SK-N-SH (cell line): ENCODE data around the gene ATP8A2. TPM values are rescaled to one million over a fixed set of nuclear protein-coding genes. Genes with fewer than 3 reads are reported as not detected.

Experiments
- CTCF ChIA-PET: fragments of 300-600, 350-600 bp; formaldehyde crosslinking; extraction: SDS; loops from one replicate; lab custom pipeline; 2021; lab: Yijun Ruan, JAX
- POLR2A ChIA-PET: fragments of 350-600 bp; sonication (Branson Sonifier 250); formaldehyde crosslinking; extraction: SDS; loops from one replicate; lab custom pipeline; 2020; ENCODE audit warnings: antibody characterized with exemption, inconsistent platforms; lab: Yijun Ruan, JAX
- DNase-seq: peaks from one replicate; pipeline ENCODE4 v3.0.0; 2012
- H2AFZ ChIP-seq: fragments of 200-600 bp; sonication (generic); 2 replicates; pipeline ENCODE4 v1.8.1; 2016; ENCODE audit warnings: antibody characterized with exemption, mild to moderate bottlenecking, low read depth
- H3F3A ChIP-seq: fragments of 200-600 bp; sonication (generic); replicated peaks from 2 replicates; pipeline ENCODE3; 2016; ENCODE audit warnings: antibody characterized with exemption, mild to moderate bottlenecking; ENCODE audit not compliant: insufficient read depth
- H3K27ac ChIP-seq, 2 experiments: fragments of 200-500 bp in 1 of 2; fragments of 200-600 bp in 1 of 2; sonication (Bioruptor generic) in 1 of 2; sonication (generic), shearing (Covaris generic) in 1 of 2; 2 replicates each; pipeline versions ENCODE4 v1.5.1 to v1.6.1; 2014 to 2016; ENCODE audit warnings: low read depth in 2 of 2, inconsistent platforms in 1 of 2, low read length in 1 of 2, mild to moderate bottlenecking in 1 of 2, mixed read lengths in 1 of 2
- H3K27me3 ChIP-seq: fragments of 200-600 bp; sonication (generic), shearing (Covaris generic); 2 replicates; pipeline ENCODE4 v1.6.1; 2016; ENCODE audit warnings: mixed run types; ENCODE audit not compliant: insufficient read depth
- H3K36me3 ChIP-seq, 2 experiments: fragments of 200-500 bp in 1 of 2; fragments of 200-600 bp in 1 of 2; sonication (Bioruptor generic) in 1 of 2; sonication (generic) in 1 of 2; replicated peaks in 1 of 2; 2 replicates each; pipeline versions ENCODE3 to v1.5.1; 2014 to 2016; ENCODE audit warnings: low read length in 1 of 2, mild to moderate bottlenecking in 1 of 2; ENCODE audit not compliant: insufficient read depth in 2 of 2, control insufficient read depth in 1 of 2
- H3K4me1 ChIP-seq, 2 experiments: fragments of 200-500 bp in 1 of 2; fragments of 200-600 bp in 1 of 2; sonication (Bioruptor generic) in 1 of 2; sonication (generic), shearing (Covaris generic) in 1 of 2; 2 replicates each; pipeline versions ENCODE4 v1.5.1 to v1.6.1; 2014 to 2016; ENCODE audit warnings: low read depth in 1 of 2, low read length in 1 of 2, mixed run types in 1 of 2; ENCODE audit not compliant: insufficient read depth in 2 of 2, control insufficient read depth in 1 of 2
- H3K4me2 ChIP-seq: fragments of 200-600 bp; sonication (generic), shearing (Covaris generic); 2 replicates; pipeline ENCODE4 v1.6.1; 2017; ENCODE audit warnings: mixed run types
- H3K4me3 ChIP-seq, 2 experiments: fragments of 200-500 bp in 1 of 2; fragments of 200-600 bp in 1 of 2; sonication (Bioruptor generic) in 1 of 2; sonication (generic), shearing (Covaris generic) in 1 of 2; 2 replicates each; pipeline versions ENCODE4 v1.5.1 to v1.8.1; 2014 to 2016; ENCODE audit warnings: low read depth in 2 of 2, inconsistent platforms in 1 of 2, low read length in 1 of 2, mild to moderate bottlenecking in 1 of 2, mixed read lengths in 1 of 2, moderate library complexity in 1 of 2
- H3K79me2 ChIP-seq: fragments of 200-600 bp; sonication (generic); 2 replicates; pipeline ENCODE4 v1.8.1; 2017; ENCODE audit warnings: mild to moderate bottlenecking; ENCODE audit not compliant: insufficient read depth
- H3K9ac ChIP-seq: fragments of 200-600 bp; sonication (generic); 2 replicates; pipeline ENCODE4 v1.6.1; 2017; ENCODE audit warnings: mixed run types
- H3K9me2 ChIP-seq: fragments of 200-600 bp; sonication (generic); 2 replicates; pipeline ENCODE4 v1.6.1; 2017; ENCODE audit warnings: mixed run types
- H3K9me3 ChIP-seq: fragments of 200-600 bp; sonication (generic); 2 replicates; pipeline ENCODE4 v1.6.1; 2017; ENCODE audit warnings: mixed run types, mild to moderate bottlenecking, moderate library complexity
- H4K20me1 ChIP-seq: fragments of 200-600 bp; sonication (generic); 2 replicates; pipeline ENCODE4 v1.6.1; 2017; ENCODE audit warnings: mild to moderate bottlenecking, mixed run types; ENCODE audit not compliant: insufficient read depth
- EZH2phosphoT487 ChIP-seq: fragments of 200-600 bp; sonication (generic); IDR thresholded peaks from 2 replicates; pipeline ENCODE4 v1.6.1; 2017; ENCODE audit warnings: low read depth, mixed run types, mild to moderate bottlenecking, antibody characterized with exemption, moderate library complexity, borderline replicate concordance
- FOSL2 ChIP-seq: IDR thresholded peaks from 2 replicates; pipeline ENCODE4 v1.4.0; 2012; ENCODE audit warnings: low read depth, mild to moderate bottlenecking, moderate library complexity, borderline replicate concordance
- MEF2A ChIP-seq: IDR thresholded peaks from 2 replicates; pipeline ENCODE4 v1.4.0; 2012; ENCODE audit warnings: low read depth, borderline replicate concordance
- MXI1 ChIP-seq: IDR thresholded peaks from 2 replicates; pipeline ENCODE4 v1.6.1; 2012; ENCODE audit warnings: mild to moderate bottlenecking, low read depth, low read length, improper control_type of control experiment
- NRF1 ChIP-seq: IDR thresholded peaks from 2 replicates; pipeline ENCODE4 v1.6.1; 2012; ENCODE audit warnings: low read depth, mild to moderate bottlenecking, low read length
- PBX3 ChIP-seq: IDR thresholded peaks from 2 replicates; pipeline ENCODE4; 2012
- POLR2AphosphoS5 ChIP-seq: IDR thresholded peaks from 2 replicates; pipeline ENCODE4 v1.6.1; 2012; ENCODE audit warnings: low read depth, low read length
- RCOR1 ChIP-seq: fragments of 150-350 bp; IDR thresholded peaks from 2 replicates; pipeline ENCODE4 v1.6.1; 2017; ENCODE audit warnings: antibody characterized with exemption, low read length
- REST ChIP-seq: IDR thresholded peaks from 2 replicates; pipeline ENCODE4 v1.6.1; 2012; ENCODE audit warnings: mild to moderate bottlenecking, low read depth, low read length, moderate library complexity
- WGBS: methylation state at CpG from one replicate; pipeline ENCODE4 v1.1.6; 2017; ENCODE audit warnings: low lambda C conversion rate; 5-methylcytosine and 5-hydroxymethylcytosine counted together
- polyA plus RNA-seq, 3 experiments: library from polyadenylated mRNA; depleted of rRNA; stranded (reverse); fragments of >200 nt; gene quantifications; 2 replicates each; pipeline ENCODE4 v1.2.3, GENCODE V29; 2012

Gene ATP8A2
- polyA plus RNA-seq, 1 of the 3 experiments (the other 2 are of a cell fraction) = 0.02 TPM

DNA sequence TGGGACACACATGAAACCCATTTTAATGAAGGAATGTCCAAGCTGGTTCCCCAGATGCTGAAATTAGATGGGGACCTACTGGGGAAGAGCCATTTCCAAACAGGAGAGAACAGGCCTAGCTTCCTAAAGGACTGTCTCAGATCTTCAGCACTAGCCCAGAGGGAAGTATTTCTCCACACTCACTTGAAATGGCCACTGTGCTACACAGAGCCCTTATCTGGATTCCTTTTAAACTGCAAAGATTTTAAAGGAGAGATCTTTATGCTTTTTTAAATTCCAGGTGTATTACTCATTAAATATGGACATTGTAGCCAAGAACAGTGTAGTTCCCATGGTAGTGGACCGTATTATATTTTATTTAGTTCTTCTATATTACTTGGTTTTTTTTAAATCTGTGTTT, 424.7 kb downstream of the ATP8A2 start:
- Histone ChIP-seq H3K4me1 (no peaks in the 10 kb centered on the region), H3F3A (no peaks in the 10 kb centered on the region), H3K4me2 (no peak overlapping the region), H4K20me1 (no peaks in the 10 kb centered on the region), H3K79me2 (no peaks in the 10 kb centered on the region), H3K27me3 (no peaks in the 10 kb centered on the region), H3K27ac (no peak overlapping the region), H2AFZ (no peak overlapping the region), H3K4me3 (no peak overlapping the region), H3K9ac (no peak overlapping the region), H3K36me3 (no peaks in the 10 kb centered on the region), H3K9me2 (no peaks in the 10 kb centered on the region), H3K9me3 (no peaks in the 10 kb centered on the region)
- TF ChIP-seq MEF2A = no peak
- no peak for TF ChIP-seq RCOR1
- no peak for TF ChIP-seq EZH2phosphoT487
- TF ChIP-seq FOSL2 = no peak
- no peak for DNase-seq
- ChIA-PET CTCF (no interaction called here), POLR2A (no interaction called here)
- 67% methylated on average over 1 of the region's 1 CpG for WGBS

DNA sequence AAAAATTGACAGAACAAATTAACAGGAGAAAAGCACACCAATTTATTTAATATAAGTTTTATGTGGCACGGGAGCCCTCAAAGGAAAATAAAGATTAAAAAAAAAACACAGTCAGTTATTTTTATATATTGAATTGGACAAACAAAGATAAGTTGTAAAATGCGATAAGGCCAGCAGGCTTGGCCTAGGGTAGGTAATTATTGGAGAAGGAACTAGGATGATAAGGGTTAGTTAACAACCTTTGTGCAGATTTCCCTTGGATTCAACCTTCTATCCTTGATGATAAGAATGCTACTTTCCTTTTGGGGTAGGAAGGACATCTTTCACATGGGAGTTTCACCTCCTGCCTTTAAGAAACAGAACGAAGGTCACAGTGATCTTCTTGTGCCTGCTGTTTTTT, 427.2 kb downstream of the ATP8A2 start:
- H3K27ac ChIP-seq = no peak overlapping the region
- POLR2A ChIA-PET = no interaction called here
- H3K27me3 ChIP-seq = no peaks in the 10 kb centered on the region
- no peaks in the 10 kb centered on the region for H3K36me3 ChIP-seq
- 11% methylated on average over 3 of the region's 3 CpGs for WGBS
- no peaks in the 10 kb centered on the region for H3K4me1 ChIP-seq
- no peaks in the 10 kb centered on the region for H3K9me3 ChIP-seq
- no peak overlapping the region for H2AFZ ChIP-seq
- CTCF ChIA-PET = interaction anchor here (0.8 kb wide), 1 partner anchor 13 kb away, joined by 3 read pairs; no protein-coding TSS in a partner anchor
- no peaks in the 10 kb centered on the region for H3K9me2 ChIP-seq
- H3K4me3 ChIP-seq = no peak overlapping the region
- no peak overlapping the region for H3K9ac ChIP-seq
- no peak for TF ChIP-seq POLR2AphosphoS5
- TF ChIP-seq NRF1 = no peak
- TF ChIP-seq MXI1 = no peak
- TF ChIP-seq PBX3 = no peak
- no peak for TF ChIP-seq REST
- no peaks in the 10 kb centered on the region for H3F3A ChIP-seq
- H3K79me2 ChIP-seq = no peaks in the 10 kb centered on the region
- H4K20me1 ChIP-seq = no peaks in the 10 kb centered on the region
- H3K4me2 ChIP-seq = no peak overlapping the region
- no peak for DNase-seq
